CD14-positive monocyte (primary cell): ENCODE data around the gene TPX2. TPM values are rescaled to one million over a fixed set of nuclear protein-coding genes. Genes with fewer than 3 reads are reported as not detected.

Source experiments
- DNase-seq, 3 donors: peaks; one replicate each; pipeline ENCODE4 v3.0.0-alpha.2; 2011 to 2022
- H2AFZ ChIP-seq: 2 replicates; pipeline ENCODE4 v1.6.0; 2012; ENCODE audit warnings: mild to moderate bottlenecking, low read depth, low read length, inconsistent platforms; ENCODE audit not compliant: insufficient read depth, poor library complexity, severe bottlenecking
- H3K27ac ChIP-seq, 2 donors: 1 replicate in 1 of 2; 2 replicates in 1 of 2; pipeline ENCODE4 v1.5.1; 2012 to 2013; ENCODE audit warnings: low read length in 2 of 2, control low read depth in 1 of 2, inconsistent platforms in 1 of 2, low read depth in 1 of 2, mild to moderate bottlenecking in 1 of 2
- H3K27me3 ChIP-seq, 2 donors: one replicate each; pipeline versions ENCODE4 v1.6.0 to v1.6.1; 2011 to 2013; ENCODE audit warnings: low read length in 2 of 2; ENCODE audit not compliant: control insufficient read depth in 2 of 2, insufficient read depth in 2 of 2
- H3K36me3 ChIP-seq, 2 donors: replicated peaks in 1 of 2; 1 replicate in 1 of 2; 2 replicates in 1 of 2; pipeline versions ENCODE4 v1.5.1 to v1.6.1; 2012 to 2013; ENCODE audit warnings: low read length in 2 of 2, control low read depth in 1 of 2, inconsistent platforms in 1 of 2, mild to moderate bottlenecking in 1 of 2; ENCODE audit not compliant: insufficient read depth in 2 of 2, control insufficient read depth in 1 of 2
- H3K4me1 ChIP-seq, 2 donors: 1 replicate in 1 of 2; 2 replicates in 1 of 2; pipeline versions ENCODE4 v1.5.1 to v1.6.1; 2012 to 2013; ENCODE audit warnings: low read length in 2 of 2, control low read depth in 1 of 2, inconsistent platforms in 1 of 2, mild to moderate bottlenecking in 1 of 2, moderate library complexity in 1 of 2; ENCODE audit not compliant: insufficient read depth in 2 of 2, control insufficient read depth in 1 of 2
- H3K4me2 ChIP-seq: replicated peaks from 2 replicates; pipeline ENCODE3; 2012; ENCODE audit warnings: low read length, moderate library complexity, mild to moderate bottlenecking; ENCODE audit not compliant: poor library complexity, severe bottlenecking; ENCODE audit errors: extremely low read depth
- H3K4me3 ChIP-seq, 3 experiments: fragments of 200-600 bp in 1 of 3; sonication (generic) in 1 of 3; replicated peaks in 1 of 3; 1 replicate in 2 of 3; 2 replicates in 1 of 3; pipeline ENCODE4 v1.5.1; 2011 to 2013; ENCODE audit warnings: low read length in 3 of 3, mild to moderate bottlenecking in 3 of 3, control low read depth in 2 of 3, low read depth in 2 of 3, inconsistent platforms in 1 of 3, moderate library complexity in 1 of 3
- H3K79me2 ChIP-seq: 2 replicates; pipeline ENCODE4 v1.6.0; 2012; ENCODE audit warnings: mild to moderate bottlenecking, control low read depth, inconsistent platforms, low read length, moderate library complexity; ENCODE audit not compliant: insufficient read depth
- H3K9ac ChIP-seq: 2 replicates; pipeline ENCODE4 v1.6.0; 2017; ENCODE audit warnings: low read length, mild to moderate bottlenecking; ENCODE audit not compliant: insufficient read depth, poor library complexity, severe bottlenecking
- H3K9me3 ChIP-seq, 2 donors: replicated peaks in 1 of 2; 1 replicate in 1 of 2; 2 replicates in 1 of 2; pipeline versions ENCODE4 v1.5.1 to v1.6.1; 2012 to 2013; ENCODE audit warnings: low read length in 2 of 2, control low read depth in 1 of 2; ENCODE audit not compliant: control insufficient read depth in 1 of 2, insufficient read depth in 1 of 2
- H4K20me1 ChIP-seq: 2 replicates; pipeline ENCODE4 v1.6.0; 2012; ENCODE audit warnings: mild to moderate bottlenecking, low read length, control low read depth, moderate library complexity; ENCODE audit not compliant: insufficient read depth
- H3K27ac Mint-ChIP-seq, 7 donors: one replicate each; pipeline ENCODE4 v1.8.0; 2020; ENCODE audit warnings: mild to moderate bottlenecking in 7 of 7, mixed read lengths in 7 of 7, moderate library complexity in 6 of 7, inconsistent platforms in 2 of 7
- H3K27me3 Mint-ChIP-seq, 3 donors: one replicate each; pipeline ENCODE4 v1.8.0; 2021 to 2022; ENCODE audit warnings: low read depth in 3 of 3, mild to moderate bottlenecking in 3 of 3, mixed read lengths in 3 of 3, moderate library complexity in 3 of 3, inconsistent platforms in 1 of 3
- H3K36me3 Mint-ChIP-seq, 2 donors: one replicate each; pipeline ENCODE4 v1.8.0; 2020; ENCODE audit warnings: mixed read lengths in 2 of 2, inconsistent platforms in 1 of 2, mild to moderate bottlenecking in 1 of 2
- H3K4me1 Mint-ChIP-seq: one replicate; pipeline ENCODE4 v1.8.0; 2020; ENCODE audit warnings: mild to moderate bottlenecking, mixed read lengths
- H3K4me3 Mint-ChIP-seq, 2 donors: one replicate each; pipeline ENCODE4 v1.8.0; 2020; ENCODE audit warnings: mild to moderate bottlenecking in 2 of 2, mixed read lengths in 2 of 2, moderate library complexity in 1 of 2
- H3K9me3 Mint-ChIP-seq, 7 donors: one replicate each; pipeline ENCODE4 v1.8.0; 2020 to 2022; ENCODE audit warnings: mixed read lengths in 7 of 7, mild to moderate bottlenecking in 6 of 7, moderate library complexity in 6 of 7, inconsistent platforms in 2 of 7
- WGBS: methylation state at CpG from one replicate; pipeline ENCODE4 v1.1.5; 2013; ENCODE audit warnings: missing lambda C conversion rate; ENCODE audit not compliant: insufficient coverage; 5-methylcytosine and 5-hydroxymethylcytosine counted together
- intact Hi-C, 2 donors: fragments of 100-400 bp; cut with micrococcal nuclease; formaldehyde crosslinking; loops; one replicate each; pipeline versions ENCODE4 v1.15.0 to v1.15.1; 2023
- polyA plus RNA-seq, 3 donors: library from polyadenylated mRNA; depleted of rRNA in 1 of 3; unstranded in 2 of 3; stranded (reverse) in 1 of 3; fragments of 300-500 nt in 2 of 3; fragments of >200 nt in 1 of 3; fragmentation: Illumina TruSeq in 2 of 3; gene quantifications; 1 replicate in 2 of 3; 2 replicates in 1 of 3; pipeline ENCODE4 v1.2.3, GENCODE V29; 2012 to 2021
- TF ChIP-seq, protein P1 (sequence below): fragments of 200-600 bp; IDR thresholded peaks from one replicate; pipeline ENCODE4 v1.8.0; 2022; ENCODE audit warnings: antibody characterized with exemption, mild to moderate bottlenecking

Gene TPX2
- polyA plus RNA-seq, 3 donors: 0.06 TPM; not detected in 2

DNA sequence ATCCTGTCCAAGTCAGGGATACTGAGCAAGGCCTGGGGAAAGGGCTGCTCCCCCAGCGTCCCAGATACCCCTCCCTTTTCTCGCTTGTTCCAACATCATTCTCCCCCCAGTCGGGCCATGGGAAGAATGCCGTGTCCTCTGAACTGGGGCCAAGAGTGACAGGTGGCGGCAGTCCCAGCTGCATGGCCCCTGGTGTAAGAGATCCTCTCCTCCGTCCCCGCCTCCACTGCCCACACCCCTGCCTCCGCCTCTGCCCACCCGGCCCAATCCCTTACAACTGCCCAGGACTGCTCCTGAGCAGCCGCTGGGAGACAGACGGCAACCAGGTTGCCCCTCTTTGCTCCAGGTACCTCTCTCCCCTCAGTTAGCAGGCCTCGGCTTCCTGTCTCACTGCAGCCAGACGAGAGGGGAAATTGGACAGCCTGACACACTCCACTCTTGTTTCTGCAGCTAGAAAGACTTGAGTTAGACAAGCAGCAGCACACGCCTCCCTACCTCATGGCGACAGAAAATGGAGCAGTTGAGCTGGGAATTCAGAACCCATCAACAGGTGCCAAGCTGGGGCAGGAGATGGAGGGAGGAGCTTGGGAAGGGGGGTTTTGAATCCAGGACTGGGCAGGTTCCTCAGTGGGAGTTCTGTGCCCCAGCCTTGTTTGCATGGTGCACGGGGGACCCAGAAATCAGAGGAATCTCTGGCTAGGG is 80.1 kb downstream of the TPX2 start, which contains the start of gene MYLK2:
TSS of gene MYLK2 (plus strand) at position 274 of the 702 bp plus-strand sequence. CDS start at position 499, 225 bp downstream.
- peaks cover 2 to 8% (median 5%) of the 10 kb centered on the region in 3 donors for H3K27me3 Mint-ChIP-seq
- TF ChIP-seq, protein P1, sequence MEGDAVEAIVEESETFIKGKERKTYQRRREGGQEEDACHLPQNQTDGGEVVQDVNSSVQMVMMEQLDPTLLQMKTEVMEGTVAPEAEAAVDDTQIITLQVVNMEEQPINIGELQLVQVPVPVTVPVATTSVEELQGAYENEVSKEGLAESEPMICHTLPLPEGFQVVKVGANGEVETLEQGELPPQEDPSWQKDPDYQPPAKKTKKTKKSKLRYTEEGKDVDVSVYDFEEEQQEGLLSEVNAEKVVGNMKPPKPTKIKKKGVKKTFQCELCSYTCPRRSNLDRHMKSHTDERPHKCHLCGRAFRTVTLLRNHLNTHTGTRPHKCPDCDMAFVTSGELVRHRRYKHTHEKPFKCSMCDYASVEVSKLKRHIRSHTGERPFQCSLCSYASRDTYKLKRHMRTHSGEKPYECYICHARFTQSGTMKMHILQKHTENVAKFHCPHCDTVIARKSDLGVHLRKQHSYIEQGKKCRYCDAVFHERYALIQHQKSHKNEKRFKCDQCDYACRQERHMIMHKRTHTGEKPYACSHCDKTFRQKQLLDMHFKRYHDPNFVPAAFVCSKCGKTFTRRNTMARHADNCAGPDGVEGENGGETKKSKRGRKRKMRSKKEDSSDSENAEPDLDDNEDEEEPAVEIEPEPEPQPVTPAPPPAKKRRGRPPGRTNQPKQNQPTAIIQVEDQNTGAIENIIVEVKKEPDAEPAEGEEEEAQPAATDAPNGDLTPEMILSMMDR: no peak
- Histone ChIP-seq H3K27me3 (peaks cover 0 to 6% of the 10 kb centered on the region in 2 donors), H3K27ac (no peak within 1 kb of the TSS), H3K4me2 (no peak within 1 kb of the TSS), H4K20me1 (no peaks in the 10 kb centered on the region), H3K79me2 (no peaks in the 10 kb centered on the region), H2AFZ (no peak within 1 kb of the TSS), H3K4me3 (no peak within 1 kb of the TSS), H3K36me3 (no peaks in the 10 kb centered on the region), H3K4me1 (peaks cover 3 to 9% of the 10 kb centered on the region in 2 donors), H3K9ac (no peak within 1 kb of the TSS), H3K9me3 (no peaks in the 10 kb centered on the region)
- H3K4me3 Mint-ChIP-seq: no peak within 1 kb of the TSS
- peaks cover 4% of the 10 kb centered on the region for H3K4me1 Mint-ChIP-seq
- no peak within 1 kb of the TSS for H3K27ac Mint-ChIP-seq
- WGBS: 94% methylated on average over 12 of the region's 16 CpGs
- peaks cover 0 to 2% (median 0%) of the 10 kb centered on the region in 7 donors for H3K9me3 Mint-ChIP-seq
- H3K36me3 Mint-ChIP-seq: no peaks in the 10 kb centered on the region
- intact Hi-C loops: no loop called here
- DNase-seq: no peak

DNA sequence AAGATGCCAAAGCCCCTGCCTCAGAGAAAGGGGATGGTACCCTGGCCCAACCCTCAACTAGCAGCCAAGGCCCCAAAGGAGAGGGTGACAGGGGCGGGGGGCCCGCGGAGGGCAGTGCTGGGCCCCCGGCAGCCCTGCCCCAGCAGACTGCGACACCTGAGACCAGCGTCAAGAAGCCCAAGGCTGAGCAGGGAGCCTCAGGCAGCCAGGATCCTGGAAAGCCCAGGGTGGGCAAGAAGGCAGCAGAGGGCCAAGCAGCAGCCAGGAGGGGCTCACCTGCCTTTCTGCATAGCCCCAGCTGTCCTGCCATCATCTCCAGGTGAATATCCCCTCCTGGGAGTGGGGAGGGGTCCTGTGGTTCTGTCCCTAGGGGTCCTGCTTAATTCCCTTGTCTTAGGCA is 81.1 kb downstream of the TPX2 start:
- peaks cover 0 to 2% (median 0%) of the 10 kb centered on the region in 7 donors for H3K9me3 Mint-ChIP-seq
- H3K4me1 Mint-ChIP-seq: peaks cover 4% of the 10 kb centered on the region
- Histone ChIP-seq H3K36me3 (no peaks in the 10 kb centered on the region), H3K9ac (no peak overlapping the region), H3K9me3 (no peaks in the 10 kb centered on the region), H3K79me2 (no peaks in the 10 kb centered on the region), H3K4me2 (no peak overlapping the region), H3K4me1 (peaks cover 3 to 9% of the 10 kb centered on the region in 2 donors), H4K20me1 (no peaks in the 10 kb centered on the region), H3K27ac (no peak overlapping the region), H3K27me3 (peaks cover 0 to 6% of the 10 kb centered on the region in 2 donors), H2AFZ (no peak overlapping the region), H3K4me3 (no peak overlapping the region)
- no peak overlapping the region for H3K4me3 Mint-ChIP-seq
- peaks cover 2 to 8% (median 3%) of the 10 kb centered on the region in 3 donors for H3K27me3 Mint-ChIP-seq
- no peaks in the 10 kb centered on the region for H3K36me3 Mint-ChIP-seq
- TF ChIP-seq, protein P1: no peak
- no peak for DNase-seq
- WGBS: 92% methylated on average over 3 of the region's 6 CpGs
- intact Hi-C loops: loop anchor here in 1 of 2 donors (5.0 to 10.0 kb wide), 2 partner anchors 132 to 215 kb away; partner anchors contain the start of gene PDRG1
- no peak overlapping the region for H3K27ac Mint-ChIP-seq
